ENCODE measurements around the gene NOC2L. TPM values are rescaled to one million over a fixed set of nuclear protein-coding genes. Genes with fewer than 3 reads are reported as not detected.

The NOC2L gene
- polyA plus RNA-seq, 2 of the 4 experiments (the other 2 are of a cell fraction), result 48.4 to 73.5 TPM

DNA sequence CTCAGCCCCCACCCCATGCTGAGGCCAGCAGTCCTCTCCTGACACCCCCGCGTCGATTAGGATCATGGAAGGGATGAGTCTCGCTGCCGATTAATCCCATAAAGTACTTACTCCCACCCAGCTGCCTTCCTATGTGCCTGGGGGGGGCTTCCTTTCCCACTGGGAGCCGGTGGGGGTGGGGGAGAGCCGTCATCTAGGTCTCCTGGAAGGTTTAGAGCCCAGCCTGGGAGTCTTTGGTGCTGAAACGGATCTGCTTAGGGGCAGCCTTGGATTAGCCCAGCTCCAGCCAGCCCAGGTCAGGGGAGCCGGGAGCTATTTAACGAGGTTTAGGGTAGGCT lies 25.5 kb downstream of the NOC2L start:
- ATAC-seq (no peak), DNase-seq (ENCODE audit: low read depth in 1 of 2, low spot score in 1 of 2) (no peak), FAIRE-seq (no peak)
- TF ChIP-seq SREBF2 (IDR thresholded peaks at IDR 0.05) (no peak), ZFP36 (IDR thresholded peaks at IDR 0.05; ENCODE audit: borderline replicate concordance, partially characterized antibody) (no peak), EHF (CRISPR knock-in tag; IDR thresholded peaks at IDR 0.05) (no peak), HOXB13 (CRISPR knock-in tag; IDR thresholded peaks at IDR 0.05; ENCODE audit: low read depth) (no peak), JUNB (IDR thresholded peaks at IDR 0.05) (no peak), CHD4 (IDR thresholded peaks at IDR 0.05; ENCODE audit: borderline replicate concordance) (no peak), FOSL2 (IDR thresholded peaks at IDR 0.05) (no peak), FOSL2 (CRISPR knock-in tag; IDR thresholded peaks at IDR 0.05) (no peak), HEYL (CRISPR knock-in tag; IDR thresholded peaks at IDR 0.05) (no peak)
- TF ChIP-seq, protein P1, sequence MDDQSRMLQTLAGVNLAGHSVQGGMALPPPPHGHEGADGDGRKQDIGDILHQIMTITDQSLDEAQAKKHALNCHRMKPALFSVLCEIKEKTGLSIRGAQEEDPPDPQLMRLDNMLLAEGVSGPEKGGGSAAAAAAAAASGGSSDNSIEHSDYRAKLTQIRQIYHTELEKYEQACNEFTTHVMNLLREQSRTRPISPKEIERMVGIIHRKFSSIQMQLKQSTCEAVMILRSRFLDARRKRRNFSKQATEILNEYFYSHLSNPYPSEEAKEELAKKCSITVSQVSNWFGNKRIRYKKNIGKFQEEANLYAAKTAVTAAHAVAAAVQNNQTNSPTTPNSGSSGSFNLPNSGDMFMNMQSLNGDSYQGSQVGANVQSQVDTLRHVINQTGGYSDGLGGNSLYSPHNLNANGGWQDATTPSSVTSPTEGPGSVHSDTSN (IDR thresholded peaks at IDR 0.05), result no peak
- TF ChIP-seq, protein P2, sequence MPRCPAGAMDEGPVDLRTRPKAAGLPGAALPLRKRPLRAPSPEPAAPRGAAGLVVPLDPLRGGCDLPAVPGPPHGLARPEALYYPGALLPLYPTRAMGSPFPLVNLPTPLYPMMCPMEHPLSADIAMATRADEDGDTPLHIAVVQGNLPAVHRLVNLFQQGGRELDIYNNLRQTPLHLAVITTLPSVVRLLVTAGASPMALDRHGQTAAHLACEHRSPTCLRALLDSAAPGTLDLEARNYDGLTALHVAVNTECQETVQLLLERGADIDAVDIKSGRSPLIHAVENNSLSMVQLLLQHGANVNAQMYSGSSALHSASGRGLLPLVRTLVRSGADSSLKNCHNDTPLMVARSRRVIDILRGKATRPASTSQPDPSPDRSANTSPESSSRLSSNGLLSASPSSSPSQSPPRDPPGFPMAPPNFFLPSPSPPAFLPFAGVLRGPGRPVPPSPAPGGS (IDR thresholded peaks at IDR 0.05), result no peak
- TF ChIP-seq, protein P3, sequence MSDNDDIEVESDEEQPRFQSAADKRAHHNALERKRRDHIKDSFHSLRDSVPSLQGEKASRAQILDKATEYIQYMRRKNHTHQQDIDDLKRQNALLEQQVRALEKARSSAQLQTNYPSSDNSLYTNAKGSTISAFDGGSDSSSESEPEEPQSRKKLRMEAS (IDR thresholded peaks at IDR 0.05), result no peak
- Histone ChIP-seq H3K4me3 (no peak overlapping the region), H3K9me3 (no peaks in the 10 kb centered on the region), H3K27ac (0 out of 6 replicates have a peak overlapping the region, but pooled peaks of 1 of the 2 experiments have one; percentile 41), H3K4me1 (peaks cover 26% of the 10 kb centered on the region), H3K4me2 (no peak overlapping the region)
- ChIA-PET POLR2A (no interaction called here), CTCF (interaction anchor here (0.7 to 1.3 kb wide), 4 partner anchors 14 to 64 kb away, joined by 3 to 4 read pairs (median 3); no protein-coding TSS in a partner anchor)
- 79% methylated on average over 4 of the region's 10 CpGs for WGBS (ENCODE audit: missing lambda C conversion rate)

DNA sequence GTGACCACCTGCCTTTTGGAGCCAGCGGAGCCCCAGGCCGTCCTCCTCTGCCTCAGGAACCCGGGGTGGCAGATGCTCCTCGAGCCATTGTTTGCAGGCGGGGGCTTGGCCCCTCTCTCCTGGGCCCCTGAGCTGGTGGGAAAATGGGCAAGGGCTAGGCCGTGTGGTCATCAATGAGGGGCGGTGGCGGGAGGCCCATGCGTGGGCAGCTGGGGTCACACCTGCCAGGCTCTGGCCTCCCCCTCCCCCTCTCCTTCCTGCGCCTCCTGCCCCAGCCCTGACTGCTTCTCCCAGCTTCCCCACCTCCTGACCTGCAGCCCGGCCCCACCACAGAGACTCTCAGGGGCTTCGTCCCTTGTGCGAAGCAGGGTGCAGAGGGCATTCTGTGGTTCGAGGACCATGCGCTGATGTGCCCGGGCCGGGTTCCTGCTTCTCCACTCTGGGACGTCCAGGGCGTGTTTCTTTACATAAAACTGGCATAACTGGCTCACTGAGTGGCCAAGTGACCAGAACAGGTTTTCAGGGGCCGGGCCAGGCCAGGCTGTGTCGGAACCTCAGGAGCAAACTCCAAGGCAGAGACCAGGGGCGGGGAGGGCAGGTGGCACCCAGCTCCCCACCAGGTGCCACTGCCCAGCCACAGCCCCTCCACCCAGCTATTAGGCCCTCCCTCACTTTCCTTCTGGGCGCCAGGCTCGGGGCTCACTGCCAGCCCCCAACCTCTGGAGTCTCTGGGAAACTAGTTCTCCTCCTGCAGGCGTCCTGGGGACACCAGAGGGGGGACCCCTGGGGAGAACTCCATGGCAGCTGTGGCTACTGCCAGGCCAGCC lies 26.1 kb downstream of the NOC2L start:
- 92% methylated on average over 8 of the region's 25 CpGs for WGBS (ENCODE audit: missing lambda C conversion rate)
- no peak for DNase-seq (ENCODE audit: low read depth in 1 of 2, low spot score in 1 of 2)

DNA sequence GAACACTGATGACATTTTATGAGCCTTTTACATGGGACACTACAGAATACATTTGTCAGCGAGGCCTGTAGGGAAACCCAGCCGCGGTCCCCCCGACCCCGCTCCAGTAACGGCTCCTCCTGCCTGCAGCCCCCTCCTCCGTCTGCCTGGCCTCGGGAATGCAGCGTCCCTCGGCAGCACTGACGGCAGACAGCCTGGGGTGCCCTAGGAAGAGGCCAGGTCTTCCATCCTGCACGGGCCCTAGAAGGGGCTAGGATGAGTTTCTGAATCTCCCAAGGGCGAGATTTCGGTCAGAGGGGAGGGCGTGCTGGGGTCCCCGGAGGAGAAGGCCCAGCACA lies 26.9 kb downstream of the NOC2L start:
- Histone ChIP-seq H3K4me1 (peaks cover 16% of the 10 kb centered on the region), H3K9me3 (no peaks in the 10 kb centered on the region), H3K4me2 (no peak overlapping the region), H3K27ac (no peak overlapping the region), H3K4me3 (no peak overlapping the region)
- ChIA-PET POLR2A (no interaction called here), CTCF (interaction anchor here (0.8 to 6.9 kb wide), 2 partner anchors 9 to 28 kb away, joined by 4 to 84 read pairs; no protein-coding TSS in a partner anchor)
- FAIRE-seq (no peak), ATAC-seq (no peak), DNase-seq (ENCODE audit: low read depth in 1 of 2, low spot score in 1 of 2) (no peak)
- TF ChIP-seq SREBF2 (IDR thresholded peaks at IDR 0.05) (no peak), PHF8 (IDR thresholded peaks at IDR 0.05; ENCODE audit: borderline replicate concordance, low read depth) (no peak), KDM1A (IDR thresholded peaks at IDR 0.05; ENCODE audit: low read depth) (no peak), ESRRA (IDR thresholded peaks at IDR 0.05; ENCODE audit: borderline replicate concordance, low read length) (no peak), HOXB13 (CRISPR knock-in tag; IDR thresholded peaks at IDR 0.05; ENCODE audit: low read depth) (no peak), CHD2 (IDR thresholded peaks at IDR 0.05; ENCODE audit: low read length, partially characterized antibody) (no peak), FOXS1 (CRISPR knock-in tag; IDR thresholded peaks at IDR 0.05) (no peak), ZNF302 (CRISPR knock-in tag; IDR thresholded peaks at IDR 0.05) (no peak)
- TF ChIP-seq, protein P4, sequence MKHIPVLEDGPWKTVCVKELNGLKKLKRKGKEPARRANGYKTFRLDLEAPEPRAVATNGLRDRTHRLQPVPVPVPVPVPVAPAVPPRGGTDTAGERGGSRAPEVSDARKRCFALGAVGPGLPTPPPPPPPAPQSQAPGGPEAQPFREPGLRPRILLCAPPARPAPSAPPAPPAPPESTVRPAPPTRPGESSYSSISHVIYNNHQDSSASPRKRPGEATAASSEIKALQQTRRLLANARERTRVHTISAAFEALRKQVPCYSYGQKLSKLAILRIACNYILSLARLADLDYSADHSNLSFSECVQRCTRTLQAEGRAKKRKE (CRISPR knock-in tag; IDR thresholded peaks at IDR 0.05; ENCODE audit: low read depth), result no peak
- WGBS (ENCODE audit: missing lambda C conversion rate), result 92% methylated on average over 15 of the region's 16 CpGs

More for the DNA sequence above, 26.1 kb downstream of the NOC2L start:
- CTCF ChIA-PET, result interaction anchor here (0.6 to 1.3 kb wide), 6 partner anchors 10 to 64 kb away, joined by 3 to 4 read pairs (median 3); partner anchors contain the start of gene NOC2L
- TF ChIP-seq RFX5 (IDR thresholded peaks at IDR 0.05), result no peak
- TF ChIP-seq PHF8 (IDR thresholded peaks at IDR 0.05; ENCODE audit: borderline replicate concordance, low read depth), result no peak
- TF ChIP-seq RARB (CRISPR knock-in tag; IDR thresholded peaks at IDR 0.05), result no peak
- POLR2A ChIA-PET, result no interaction called here
- H3K4me2 ChIP-seq, result no peak overlapping the region
- no peak overlapping the region for H3K4me3 ChIP-seq
- H3K27ac ChIP-seq, result 0 out of 6 replicates have a peak overlapping the region, but pooled peaks of 1 of the 2 experiments have one; percentile 41
- peaks cover 20% of the 10 kb centered on the region for H3K4me1 ChIP-seq
- H3K9me3 ChIP-seq, result no peaks in the 10 kb centered on the region
- ATAC-seq (no peak), FAIRE-seq (no peak)

Measured in A549 (cell line).